ENCODE data around the gene OR6C1.
"Not testable (repeated sequence)": the region's sequence is repeated elsewhere in the genome, so short reads cannot be mapped to it uniquely, and the experiment has no call there.

Gene OR6C1

DNA sequence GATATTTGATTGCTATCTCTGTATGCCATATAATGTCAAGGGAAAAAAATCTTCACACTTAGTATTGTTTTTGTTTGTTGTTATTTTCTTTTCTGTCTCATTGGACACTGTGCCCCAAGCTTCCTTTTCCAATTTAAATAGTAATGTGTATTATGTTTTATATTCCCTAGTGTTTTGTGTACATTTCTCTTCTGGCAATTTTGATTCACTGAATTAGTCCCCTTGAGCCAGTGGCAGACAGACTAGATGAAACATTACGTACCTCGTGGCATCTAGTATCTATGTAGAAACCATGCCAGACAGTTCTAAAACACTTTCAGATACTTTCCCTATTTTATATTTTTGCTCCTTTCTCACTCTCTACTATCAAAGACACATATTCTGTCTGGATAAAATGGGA, at the start of gene OR6C1:
Gene OR6C1 (plus strand): TSS at position 301 of the 400 bp plus-strand sequence. CDS start 6,257 bp downstream, outside the sequence.
- no peak for DNase-seq (ENCODE audit: extremely low read depth, low read depth)
- no peak for TF ChIP-seq CTCF (IDR thresholded peaks at IDR 0.05; ENCODE audit: low read depth, low read length)

DNA sequence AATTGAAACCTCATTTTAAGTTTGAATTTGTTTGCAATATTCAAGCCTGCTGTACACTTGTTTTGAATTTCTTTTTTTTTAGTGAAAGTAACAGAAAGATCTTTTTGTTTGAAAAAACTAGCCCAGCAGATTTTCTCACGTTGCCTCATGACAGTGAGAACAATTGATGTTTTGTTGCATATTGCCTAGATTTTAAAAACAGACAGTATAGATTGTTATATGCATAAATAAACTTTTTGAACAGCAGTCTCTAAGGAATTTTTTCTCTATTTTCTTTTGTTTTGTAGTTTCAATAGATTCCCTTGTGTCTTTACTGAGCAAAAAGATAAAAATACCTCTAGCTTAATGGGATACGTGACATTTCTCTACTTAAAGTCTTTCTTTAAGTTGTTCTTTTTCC, 33.2 kb upstream of the OR6C1 start:
- TF ChIP-seq CTCF (IDR thresholded peaks at IDR 0.05; ENCODE audit: low read depth, low read length), result no peak
- DNase-seq (ENCODE audit: extremely low read depth, low read depth), result no peak

GRCh38 chr12:55289999-55290398, 24.1 kb upstream of the OR6C1 start:
- no peak for TF ChIP-seq CTCF (IDR thresholded peaks at IDR 0.05; ENCODE audit: low read depth, low read length)
- no peak for DNase-seq (ENCODE audit: extremely low read depth, low read depth)

GRCh38 chr12:55296469-55296868, 17.7 kb upstream of the OR6C1 start, which contains the start of gene OR6C6:
TSS of gene OR6C6 (minus strand) at chr12:55296569. CDS start at chr12:55295232, 1,337 bp downstream.
- DNase-seq (ENCODE audit: extremely low read depth, low read depth), result no peak
- no peak for TF ChIP-seq CTCF (IDR thresholded peaks at IDR 0.05; ENCODE audit: low read depth, low read length)

GRCh38 chr12:55320201-55320600, 6.1 kb downstream of the OR6C1 start:
- no peak for TF ChIP-seq CTCF (IDR thresholded peaks at IDR 0.05; ENCODE audit: low read depth, low read length)
- DNase-seq (ENCODE audit: extremely low read depth, low read depth), result no peak

GRCh38 chr12:55325801-55326200, 11.7 kb downstream of the OR6C1 start:
- DNase-seq (ENCODE audit: extremely low read depth, low read depth), result not testable (repeated sequence)

DNA sequence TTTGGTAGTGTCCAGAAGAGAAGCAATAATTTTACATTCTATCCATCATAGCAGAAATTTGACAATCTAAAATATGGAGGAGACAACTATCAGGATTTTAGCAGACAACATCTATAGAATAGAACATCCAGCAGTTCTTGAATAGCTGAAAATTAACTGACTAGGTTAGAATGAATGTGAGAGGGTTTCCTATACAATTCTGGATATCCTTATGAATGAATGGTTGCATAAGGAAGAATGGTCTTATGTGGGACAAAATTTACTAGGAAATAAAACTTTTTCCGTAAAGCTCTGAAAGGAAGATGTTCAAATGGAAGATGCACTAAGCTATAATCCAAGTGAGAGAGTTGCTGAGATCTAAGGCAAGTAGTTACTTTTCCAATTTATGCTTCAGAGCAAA, 16.3 kb downstream of the OR6C1 start, which contains the start of gene OR6C3:
Gene OR6C3 (plus strand): TSS at position 301 of the 400 bp plus-strand sequence. CDS start 955 bp downstream, outside the sequence.
- TF ChIP-seq CTCF (IDR thresholded peaks at IDR 0.05; ENCODE audit: low read depth, low read length), result no peak
- no peak for DNase-seq (ENCODE audit: extremely low read depth, low read depth)

DNA sequence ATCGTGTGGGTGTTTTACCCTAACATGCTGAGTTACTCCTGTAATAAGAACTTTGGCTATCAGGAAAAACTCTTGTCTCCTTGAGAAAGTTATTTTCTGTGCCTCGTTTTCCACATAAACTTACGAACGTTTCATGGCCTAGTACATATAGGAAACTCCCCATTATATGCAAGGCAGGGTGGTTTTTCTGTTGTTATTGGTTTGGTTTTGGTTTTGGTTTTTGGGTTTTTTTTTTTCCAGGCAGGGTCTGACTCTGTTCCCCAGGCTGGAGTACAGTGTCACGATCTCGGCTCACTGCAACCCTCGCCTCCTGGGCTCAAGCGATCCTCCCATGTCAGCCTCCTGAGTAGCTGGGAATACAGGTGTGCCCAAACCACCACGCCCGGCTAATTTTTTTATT, 21.9 kb downstream of the OR6C1 start:
- DNase-seq (ENCODE audit: extremely low read depth, low read depth), result no peak
- TF ChIP-seq CTCF (IDR thresholded peaks at IDR 0.05; ENCODE audit: low read depth, low read length), result no peak

- not testable (repeated sequence) for DNase-seq (ENCODE audit: extremely low read depth, low read depth)
Observed at GRCh38 chr12:55355338-55355737, 41.2 kb downstream of the OR6C1 start.
